ENCODE results near the gene C3orf52.

GRCh38 chr3:112046599-112046998, 39.6 kb upstream of the C3orf52 start:
- TF ChIP-seq CTCF (IDR thresholded peaks at IDR 0.05) (no peak), POLR2A (IDR thresholded peaks at IDR 0.05) (no peak)

Measured in lower leg skin (tissue), 3 donors.